Left renal cortex interstitium (tissue), 4 donors: Measurements from ENCODE around the gene MAP2K2. TPM values are rescaled to one million over a fixed set of nuclear protein-coding genes. Genes with fewer than 3 reads are reported as not detected.

ENCODE experiments used
- DNase-seq, 4 donors: peaks; one replicate each; pipeline ENCODE4 v3.0.0-alpha.2; 2013; ENCODE audit warnings: low read depth in 4 of 4, low spot score in 2 of 4, missing footprints in 1 of 4
- polyA plus RNA-seq, 4 donors: library from polyadenylated mRNA; unstranded; fragments of 120-200 nt; gene quantifications; one replicate each; pipeline ENCODE4 v1.2.1, GENCODE V29; 2013; ENCODE audit not compliant: insufficient read length in 4 of 4

MAP2K2 gene
- polyA plus RNA-seq, 4 donors: 81.9 to 151 (median 130) TPM

DNA sequence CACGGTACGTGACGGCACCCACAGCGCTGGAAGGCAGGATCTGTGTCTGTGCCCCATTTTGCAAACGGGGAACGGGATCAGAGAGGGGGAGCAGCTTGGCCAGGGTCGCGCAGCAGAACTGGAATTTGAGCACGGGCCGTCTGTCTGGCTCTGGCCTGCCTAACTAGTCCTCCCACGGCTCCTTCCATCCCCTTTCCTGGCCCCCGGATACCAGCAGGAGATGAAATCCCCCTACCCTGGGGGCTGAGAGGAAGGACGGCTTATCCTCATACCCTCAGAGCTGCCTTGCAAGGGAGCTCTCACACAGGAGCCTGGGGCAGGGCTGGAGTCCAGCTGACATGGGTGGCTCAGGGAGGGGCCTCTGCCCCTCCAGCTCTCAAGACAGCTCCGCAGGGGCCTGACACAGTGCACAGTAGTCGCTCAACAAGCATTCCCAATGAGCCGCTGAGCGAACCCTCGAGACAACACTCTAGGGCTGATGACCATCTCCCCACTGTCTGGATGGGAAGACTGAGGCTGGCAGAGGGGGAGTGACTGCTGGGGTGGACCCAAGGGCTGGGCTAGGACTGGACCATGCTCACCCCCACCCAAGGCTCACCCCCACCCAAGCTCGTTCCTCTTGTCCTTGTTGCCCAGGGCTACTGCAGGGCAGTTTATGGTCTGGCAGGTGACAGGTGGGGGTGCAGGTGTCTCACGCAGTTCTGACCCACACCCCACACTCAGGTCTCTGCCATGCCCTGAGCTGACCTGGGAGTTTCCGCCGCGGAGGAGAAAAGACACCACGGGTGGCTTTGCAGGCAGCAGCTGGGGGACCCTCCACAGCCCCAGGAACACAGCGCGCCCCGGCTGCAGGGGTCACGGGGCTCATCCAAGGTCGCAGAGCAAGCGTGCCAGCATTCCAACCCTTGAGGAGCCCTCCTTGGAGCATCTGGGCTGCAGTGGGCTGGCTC, 61.2 kb downstream of the MAP2K2 start:
- no peak for DNase-seq

DNA sequence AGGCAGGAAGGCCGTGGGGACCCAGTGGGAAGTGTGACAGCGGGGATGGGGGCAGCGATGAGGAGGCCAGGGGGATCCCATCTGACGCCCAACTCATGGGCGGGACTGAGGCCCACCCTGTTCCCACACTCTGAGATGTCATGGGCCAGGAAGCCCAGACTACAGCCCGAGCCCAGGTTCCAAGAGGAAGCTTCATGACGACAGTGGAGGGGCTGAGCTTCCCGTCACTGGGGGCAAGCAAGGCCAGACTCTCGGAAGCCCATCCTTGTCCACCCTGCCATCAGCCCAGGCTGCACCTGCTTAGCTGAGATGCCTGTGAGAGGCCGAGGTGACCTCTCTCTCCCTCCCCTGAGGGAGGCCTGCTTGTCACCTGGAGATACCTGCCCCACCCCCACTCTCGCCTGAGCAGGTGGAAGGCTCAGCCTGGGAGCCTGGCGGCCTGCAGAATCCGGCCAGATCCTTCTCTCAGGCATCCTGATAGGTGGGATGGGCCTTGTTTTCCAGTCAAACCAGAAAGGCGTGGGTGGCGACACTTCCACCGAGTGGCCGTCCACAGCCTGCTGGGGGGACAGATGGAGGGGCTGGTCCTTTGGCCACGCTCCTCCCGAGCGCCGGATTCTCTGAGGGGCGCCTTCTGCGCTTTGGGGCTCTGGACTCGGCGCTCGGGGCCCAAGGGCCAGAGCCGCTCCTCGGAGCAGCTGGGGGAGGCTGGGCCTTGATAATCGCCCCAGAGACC, 62.1 kb downstream of the MAP2K2 start:
- no peak for DNase-seq

DNA sequence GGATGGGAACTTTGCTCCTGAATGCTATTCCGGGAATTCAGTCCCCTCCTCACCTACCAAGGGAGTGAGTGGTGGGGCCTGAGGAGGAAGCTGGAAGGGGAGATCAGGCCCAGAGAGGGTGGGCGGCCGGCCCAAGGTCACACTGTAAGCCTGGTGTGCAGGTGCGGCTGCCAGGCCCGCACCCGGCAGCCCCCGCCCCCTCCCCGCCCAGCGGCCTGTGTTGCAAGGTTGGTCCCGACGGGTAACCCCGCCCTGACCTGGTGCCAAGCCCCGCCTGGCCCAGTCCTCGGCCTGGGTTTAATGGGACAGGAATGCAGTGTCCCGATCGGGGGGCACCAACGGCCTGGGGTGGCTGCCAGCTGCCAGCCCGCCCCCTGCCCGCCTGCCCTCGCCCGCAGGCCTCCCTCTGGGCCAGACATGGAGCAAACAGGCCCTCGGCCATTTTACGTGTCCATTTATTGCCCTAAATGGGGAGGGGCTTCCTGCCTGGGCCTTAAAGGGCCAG, 62.7 kb downstream of the MAP2K2 start:
- no peak for DNase-seq

DNA sequence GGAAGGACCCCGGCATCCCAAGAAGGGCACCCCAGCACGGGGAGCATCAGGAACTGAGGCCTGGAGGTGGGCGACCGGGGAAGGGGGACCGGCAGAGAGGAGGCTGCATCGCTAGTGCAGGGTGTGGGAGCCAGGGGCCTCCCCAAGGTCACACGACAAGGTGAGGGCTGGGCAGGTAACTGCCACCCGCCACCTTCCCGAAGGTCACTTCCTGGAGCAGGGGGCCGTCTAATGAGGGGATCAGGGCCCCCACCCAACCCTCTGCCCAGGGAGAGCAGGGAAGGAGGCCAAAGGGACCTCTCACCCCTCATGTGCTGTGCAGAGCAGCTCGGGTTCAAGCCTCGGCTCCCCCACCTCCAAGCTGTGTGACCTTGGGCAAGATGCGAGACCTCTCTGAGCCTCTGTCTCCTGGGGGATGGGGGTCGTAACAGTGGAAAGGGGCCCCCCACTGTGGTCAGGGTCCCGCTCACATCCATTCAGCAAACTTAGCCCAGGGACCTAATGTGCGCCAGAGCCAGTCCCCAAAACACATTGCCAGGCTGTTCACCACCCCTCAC, 63.2 kb downstream of the MAP2K2 start:
- DNase-seq: no peak

DNA sequence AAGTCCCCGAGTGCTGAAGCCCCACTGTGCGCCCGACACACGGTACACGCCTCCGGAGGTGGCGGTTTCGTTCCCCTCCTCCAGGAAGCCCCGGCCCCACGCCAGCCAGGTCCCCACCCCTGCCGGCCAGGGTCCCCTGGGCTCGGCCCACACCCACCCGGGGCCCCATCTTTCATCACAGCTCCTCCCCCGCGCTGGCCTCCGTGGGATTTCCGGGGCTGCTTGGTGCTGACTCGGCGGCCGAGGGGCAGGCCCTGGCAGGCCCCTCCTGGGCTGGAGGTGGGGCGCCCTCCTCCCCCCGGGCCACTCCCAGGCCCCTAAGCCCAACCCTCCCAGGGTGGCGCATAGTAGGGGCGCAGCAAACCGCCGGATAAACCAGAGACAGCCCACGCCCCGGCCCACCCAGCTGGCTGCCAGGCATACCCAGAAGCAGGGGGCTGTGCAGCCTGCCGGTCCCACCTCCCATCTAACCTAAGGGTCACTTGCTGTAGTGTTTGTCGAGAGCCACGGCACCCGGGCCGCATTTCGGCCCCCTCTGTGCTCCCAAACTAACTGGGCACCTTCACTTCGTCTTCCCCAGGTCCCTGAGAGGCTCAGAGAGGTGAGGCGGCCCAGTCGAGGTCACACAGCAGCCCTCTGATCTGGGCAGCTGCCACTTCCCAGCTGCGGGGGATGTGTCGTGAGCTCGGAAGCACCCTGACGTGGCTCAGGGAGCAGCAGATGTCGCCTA, 63.9 kb downstream of the MAP2K2 start:
- DNase-seq: no peak

DNA sequence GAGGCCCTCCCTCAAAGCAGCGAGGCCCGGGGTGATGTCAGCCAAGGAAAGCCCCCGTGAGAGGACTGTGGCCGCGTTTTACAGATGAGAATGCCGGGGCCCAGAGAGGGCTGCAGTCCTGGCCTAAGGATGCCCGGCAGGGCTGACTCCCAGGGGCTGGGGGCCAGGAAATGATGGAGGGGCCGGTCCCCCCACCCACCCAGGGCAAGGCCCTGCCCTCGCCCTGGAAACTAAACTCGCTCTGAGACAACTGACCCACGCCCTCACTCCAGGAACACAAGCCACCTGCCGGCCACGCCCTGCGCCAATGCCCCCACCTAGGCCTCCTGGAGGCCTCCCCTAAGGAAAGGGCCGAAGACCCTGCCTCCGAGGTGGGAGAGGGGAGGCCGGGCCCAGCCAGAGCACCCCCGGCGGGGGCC, 64.5 kb downstream of the MAP2K2 start:
- no peak for DNase-seq

DNA sequence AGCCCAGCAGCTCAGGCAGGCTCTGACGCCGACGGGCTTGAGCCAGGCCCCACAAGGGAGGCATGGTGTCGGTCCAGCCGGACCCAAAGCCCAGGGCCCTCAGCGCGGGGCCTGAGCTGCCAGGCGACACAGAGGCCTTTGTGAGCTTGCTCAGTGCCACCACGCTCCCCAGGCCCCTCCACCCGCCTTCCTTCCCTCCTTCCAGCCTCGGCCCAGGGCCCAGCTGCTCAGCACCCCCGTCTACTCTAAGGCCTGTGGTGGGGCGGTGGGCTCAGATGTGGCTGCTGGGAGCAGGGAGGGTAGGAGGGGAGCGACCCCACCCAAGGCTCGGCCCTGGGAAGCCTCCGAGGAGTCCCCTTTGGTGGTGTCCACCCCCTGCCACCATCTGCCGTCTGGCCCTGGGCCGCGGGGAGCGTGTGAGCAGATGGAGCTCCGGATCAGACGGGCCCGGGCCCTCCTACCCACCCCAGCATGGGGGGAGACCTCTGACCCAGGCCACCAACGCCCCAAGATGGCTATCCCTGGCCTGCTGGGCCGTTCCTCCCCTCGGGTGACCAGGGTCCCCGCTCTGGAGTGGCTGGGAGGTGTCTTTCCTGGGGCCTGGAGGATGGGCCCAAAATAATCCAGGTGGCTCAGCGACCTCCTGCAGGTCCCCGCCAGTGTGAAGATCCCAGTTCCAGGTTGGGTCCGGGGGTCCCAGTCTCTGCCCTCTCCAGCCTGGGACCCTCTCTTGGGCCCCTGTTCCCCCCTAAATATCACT, 65.0 kb downstream of the MAP2K2 start:
- DNase-seq: no peak

DNA sequence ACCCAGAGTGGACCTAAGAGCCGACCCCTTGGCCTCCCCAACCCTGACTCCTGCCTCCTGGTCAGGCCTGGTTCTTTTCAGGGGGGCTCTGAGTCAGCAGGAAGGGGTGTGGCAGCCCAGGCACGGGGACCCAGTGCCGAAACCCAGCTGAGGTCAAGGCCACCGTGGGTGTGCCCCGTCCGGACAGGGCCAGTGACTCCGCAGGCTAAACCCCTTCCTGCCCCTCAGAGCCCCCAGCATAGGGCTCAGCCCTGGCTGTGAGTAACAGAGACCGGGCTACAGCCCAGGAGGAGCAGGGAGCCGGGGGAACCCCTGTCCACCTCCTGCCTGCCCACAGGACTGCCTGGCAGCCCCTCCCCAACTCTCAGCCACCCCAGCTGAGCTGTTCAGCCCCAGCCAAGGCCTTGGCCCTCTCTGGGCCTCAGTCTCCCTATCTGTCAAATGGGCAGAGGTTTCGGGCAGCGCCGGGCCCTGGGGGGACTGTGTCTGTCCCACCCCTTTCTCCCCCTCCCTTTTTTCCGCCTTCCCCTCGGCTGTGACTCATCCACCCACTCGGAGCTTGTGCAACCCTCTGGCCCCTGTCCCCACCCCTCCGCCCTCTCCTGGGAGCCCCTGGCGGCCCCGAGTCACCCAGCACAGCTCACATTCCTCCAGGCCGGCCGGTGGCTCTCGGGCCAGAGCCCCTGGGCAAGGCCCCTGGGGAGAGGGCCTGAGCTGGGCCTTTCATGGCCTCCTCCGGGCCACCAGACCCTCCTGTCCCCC, 65.8 kb downstream of the MAP2K2 start:
- no peak for DNase-seq

DNA sequence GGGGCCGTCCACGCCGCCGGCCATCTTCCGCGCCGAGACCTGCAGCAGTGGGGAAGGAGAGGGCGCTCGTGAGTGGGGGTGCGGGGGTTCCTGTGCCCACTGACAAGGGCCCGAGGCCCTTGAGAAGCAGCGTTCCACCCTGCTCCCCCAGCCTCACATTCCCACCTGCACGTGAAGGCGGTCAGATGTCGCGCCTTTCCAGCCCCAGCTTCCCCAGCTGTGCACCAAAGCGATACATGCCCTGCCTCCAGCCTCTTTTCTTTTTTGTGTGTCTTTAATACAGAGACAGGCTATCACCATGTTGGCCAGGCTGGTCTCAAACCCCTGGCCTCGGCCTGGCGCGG, 68.7 kb downstream of the MAP2K2 start:
- DNase-seq: no peak

DNA sequence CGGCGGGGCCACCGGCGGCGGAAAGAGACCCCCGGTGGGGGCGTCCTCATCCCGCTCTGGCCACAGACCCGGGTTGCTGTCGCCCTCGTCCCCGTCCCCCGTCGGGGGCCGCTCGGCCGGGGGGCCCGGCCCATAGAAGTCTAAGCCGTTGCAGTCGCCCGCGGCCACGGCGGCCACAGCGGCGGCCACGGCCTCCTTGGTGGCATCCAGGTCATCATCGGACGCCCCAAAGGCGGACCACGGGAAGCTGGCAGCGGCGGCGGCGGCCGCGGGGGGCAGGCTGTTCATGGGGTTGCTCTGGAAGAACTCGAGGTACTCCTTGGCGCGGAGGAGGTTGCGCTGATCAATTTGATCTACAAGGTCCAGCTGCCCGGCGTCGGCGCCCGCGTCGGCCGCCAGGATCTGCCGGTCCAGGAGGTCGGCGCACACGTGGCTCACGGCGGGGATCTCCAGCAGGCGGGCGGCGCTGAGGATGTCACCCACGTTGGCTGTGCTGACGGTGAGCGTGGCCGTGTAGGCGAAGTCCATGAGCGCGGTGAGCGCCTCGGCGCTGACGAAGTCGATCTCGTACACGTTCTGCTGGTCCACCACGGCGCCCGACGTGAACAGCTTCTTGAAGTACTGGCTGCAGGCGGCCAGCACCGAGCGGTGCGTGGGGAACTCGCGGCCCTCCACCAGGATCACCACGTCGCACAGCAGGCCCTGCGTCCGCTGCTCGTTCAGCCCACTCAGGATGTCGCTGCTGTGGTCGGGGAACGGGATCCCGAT, 69.3 kb downstream of the MAP2K2 start:
- no peak for DNase-seq

DNA sequence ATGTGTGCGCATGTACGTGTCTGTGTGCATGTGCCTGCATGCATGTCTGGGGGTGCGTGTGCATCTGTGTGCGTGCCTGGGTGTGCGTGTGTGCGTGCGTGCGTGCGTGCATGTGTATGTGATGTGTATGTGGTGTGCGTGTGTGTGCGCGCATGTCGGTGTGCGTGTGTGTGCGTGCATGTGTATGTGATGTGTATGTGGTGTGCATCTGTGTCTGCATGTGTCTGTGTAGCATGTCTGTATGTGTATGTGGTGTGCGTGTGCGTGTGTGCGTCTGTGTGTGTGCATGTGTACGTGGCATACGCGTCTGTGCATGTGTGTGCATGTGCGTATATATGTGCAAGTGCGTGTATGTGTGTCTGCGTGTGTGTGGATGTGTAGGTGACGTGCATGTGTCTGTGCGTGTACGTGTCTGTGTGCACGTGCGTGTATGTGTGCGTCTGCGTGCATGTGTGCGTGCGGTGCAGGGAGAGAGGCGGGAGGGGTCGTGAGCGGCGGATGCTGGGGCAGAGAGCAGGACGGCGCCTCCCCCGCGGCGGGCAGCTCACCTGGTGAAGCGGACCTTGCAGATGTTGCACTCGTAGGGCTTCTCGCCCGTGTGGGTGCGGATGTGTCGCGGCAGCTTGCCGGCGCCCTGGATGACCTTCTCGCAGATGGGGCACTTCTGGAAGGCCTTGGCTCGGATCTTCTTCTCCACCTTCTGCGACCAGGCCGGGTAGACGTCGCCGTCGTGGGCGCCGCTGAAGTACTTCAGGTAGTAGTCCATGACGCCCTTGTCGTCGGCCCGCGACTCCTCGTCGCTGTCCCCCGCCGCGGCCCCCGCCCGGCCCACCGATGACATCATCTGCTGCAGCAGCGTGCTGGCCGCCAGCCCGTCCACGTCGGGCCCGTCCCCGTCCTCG, 70.2 kb downstream of the MAP2K2 start:
- DNase-seq: no peak

DNA sequence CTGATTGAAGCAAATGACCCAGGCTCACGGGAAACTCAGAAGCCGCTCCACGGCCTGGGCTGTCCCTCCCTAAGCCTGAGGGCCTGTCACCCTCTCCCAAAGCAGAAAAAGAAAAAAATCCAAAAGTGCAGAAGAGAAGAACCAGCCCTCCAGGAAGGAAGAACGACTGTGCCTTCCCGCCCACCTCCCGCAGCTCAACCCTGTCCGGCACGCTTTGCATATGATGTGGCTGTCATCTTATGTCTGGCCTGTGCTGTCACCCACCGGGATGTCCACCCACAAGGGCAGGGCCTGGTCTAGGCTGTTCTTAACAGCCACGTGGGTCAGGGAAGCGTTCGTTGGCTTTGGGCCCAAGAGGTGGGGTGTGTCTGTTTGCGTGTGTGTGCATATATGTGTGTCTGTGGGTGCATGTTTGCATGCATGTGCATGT, 70.9 kb downstream of the MAP2K2 start:
- DNase-seq: no peak

DNA sequence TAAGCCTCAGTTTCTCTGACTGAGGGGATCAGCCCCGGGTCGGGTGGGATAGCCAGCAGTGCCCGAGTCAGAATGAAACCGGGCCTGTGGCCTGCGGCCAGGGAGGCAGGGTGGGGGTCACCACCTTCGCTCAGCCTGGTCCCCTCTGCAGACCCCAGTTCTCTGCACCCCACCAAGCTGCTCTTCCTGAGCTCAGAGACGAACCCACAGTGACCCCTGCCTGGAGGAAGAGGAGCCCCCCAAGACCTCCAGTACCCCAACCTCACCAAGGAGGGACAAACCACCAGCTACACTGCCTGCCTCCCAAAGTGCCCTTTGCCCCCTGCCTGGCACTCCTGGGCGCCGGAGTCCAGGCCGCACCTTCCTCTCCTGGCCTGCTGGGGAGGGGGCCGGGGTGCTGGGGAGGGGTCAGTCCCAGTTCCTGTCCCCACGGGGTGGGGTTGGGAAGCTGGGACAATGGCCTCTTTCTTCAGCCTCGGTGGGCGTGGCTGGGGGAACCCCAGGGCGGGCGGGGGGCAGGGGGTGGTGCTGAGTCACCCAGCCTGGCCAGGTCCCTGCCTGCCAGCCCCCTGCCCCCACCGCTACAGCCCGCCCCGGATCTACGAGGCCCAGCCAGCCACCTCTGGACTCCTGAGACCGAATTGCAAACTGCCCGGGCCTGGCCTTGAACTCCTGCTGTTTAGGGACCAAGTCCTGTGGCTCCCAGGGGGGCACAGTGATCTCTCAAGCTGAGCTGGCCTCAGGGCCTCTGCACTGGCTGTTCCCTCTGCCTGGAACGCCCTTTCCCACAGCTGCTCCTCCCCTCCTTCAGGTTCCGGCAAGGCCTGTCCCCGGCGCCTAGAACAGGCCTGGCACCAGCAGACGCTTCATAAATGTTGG, 71.6 kb downstream of the MAP2K2 start:
- DNase-seq: no peak

DNA sequence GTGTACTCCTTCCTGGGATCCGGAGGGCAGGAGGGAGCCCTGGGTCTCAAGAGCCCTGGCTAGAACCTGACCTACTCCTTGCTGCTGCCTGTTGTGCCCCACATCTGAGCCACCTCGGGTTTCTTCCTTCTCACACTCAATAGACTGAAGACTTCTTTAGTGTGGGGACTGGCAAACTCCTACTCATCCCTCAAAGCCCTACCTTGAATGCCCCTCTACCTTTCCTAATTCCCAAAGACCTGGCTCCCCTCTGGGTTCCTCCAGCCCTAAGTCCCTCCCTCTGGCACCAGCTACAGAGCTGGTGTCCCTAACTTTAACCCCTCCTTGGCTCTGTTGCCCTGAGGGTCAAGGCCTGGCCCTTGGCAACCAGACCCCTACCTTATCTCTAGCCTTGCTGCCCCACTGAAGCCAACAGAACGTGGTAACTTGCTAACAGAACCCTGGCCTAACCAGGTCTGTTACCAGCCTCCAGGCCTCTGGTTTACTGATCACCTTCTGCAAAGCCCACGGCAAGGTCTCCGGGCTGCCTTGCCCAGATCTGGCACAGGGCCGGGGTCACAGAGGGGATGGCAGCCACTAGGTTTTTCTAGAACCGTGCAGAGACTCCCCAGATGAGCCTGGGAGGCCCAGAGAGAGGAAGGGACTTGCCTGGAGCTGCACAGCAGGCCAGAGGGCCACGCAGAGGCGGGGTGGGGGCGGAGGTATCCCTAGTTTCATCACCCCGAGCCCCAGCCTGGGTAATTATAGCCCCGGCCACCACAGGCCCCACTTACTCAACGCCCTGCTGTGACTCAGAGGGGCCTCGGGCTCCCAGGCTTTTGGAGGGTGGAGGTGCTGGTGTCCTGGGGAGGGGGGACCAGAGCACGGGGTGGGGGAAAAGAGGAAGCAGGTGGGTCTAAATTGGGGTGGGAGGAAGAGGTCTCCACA, 72.5 kb downstream of the MAP2K2 start:
- no peak for DNase-seq

DNA sequence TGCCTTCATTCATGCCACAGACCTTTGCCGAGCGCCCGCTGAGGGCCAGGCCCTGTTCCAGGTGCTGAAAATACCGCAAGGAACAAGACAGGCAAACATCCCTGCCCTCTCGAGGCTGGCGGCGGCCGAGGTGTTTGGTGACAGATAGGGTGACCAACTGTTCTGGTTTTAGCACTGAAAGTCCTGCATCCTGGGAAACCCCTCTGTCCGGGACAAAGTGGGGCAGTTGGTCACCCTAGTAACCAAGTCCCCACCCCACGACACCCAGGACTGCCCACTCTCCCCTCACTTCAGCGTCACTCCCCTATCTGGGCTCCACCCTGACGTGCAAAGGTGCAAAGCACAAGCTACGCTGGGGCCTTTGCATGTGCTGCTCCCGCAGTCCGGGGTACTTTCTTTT, 74.5 kb downstream of the MAP2K2 start:
- DNase-seq: no peak
